Ovary (tissue), 3 donors: ENCODE data around the gene COL4A4.

ENCODE experiments used
- CTCF ChIP-seq, 3 donors: fragments of 450-650 bp in 2 of 3; fragments of 200-600 bp in 1 of 3; IDR thresholded peaks; one replicate each; pipeline versions ENCODE4 v1.5.1 to v1.8.0; 2016 to 2022; ENCODE audit warnings: antibody characterized with exemption in 3 of 3, mild to moderate bottlenecking in 1 of 3
- EP300 ChIP-seq: sonication (generic); formaldehyde crosslinking; IDR thresholded peaks from one replicate; pipeline ENCODE4 v1.6.1; 2017; ENCODE audit warnings: antibody characterized with exemption
- POLR2A ChIP-seq: fragments of 450-650 bp; IDR thresholded peaks from one replicate; pipeline ENCODE4 v1.6.1; 2017; ENCODE audit warnings: antibody characterized with exemption, mild to moderate bottlenecking, moderate library complexity
- donor health status: DM: no; HTN: no; CAD: no.

GRCh38 chr2:227177592-227178336 lies 13.8 kb upstream of the COL4A4 start:
- TF ChIP-seq CTCF (IDR thresholded peaks at IDR 0.05) (no peak), POLR2A (no peak), EP300 (no peak)
